Stimulated activated CD8-positive, alpha-beta memory T cell treated with anti-CD3 and anti-CD28 coated beads, Interleukin-15, amount 100 ng/mL, for 1 hour (primary cell): Measurements from ENCODE around the gene RPS6KA5.

Experiments
- DNase-seq: peaks from one replicate; pipeline ENCODE4 v3.0.0-alpha.2; 2020; ENCODE audit warnings: low read depth

RPS6KA5 gene

DNA sequence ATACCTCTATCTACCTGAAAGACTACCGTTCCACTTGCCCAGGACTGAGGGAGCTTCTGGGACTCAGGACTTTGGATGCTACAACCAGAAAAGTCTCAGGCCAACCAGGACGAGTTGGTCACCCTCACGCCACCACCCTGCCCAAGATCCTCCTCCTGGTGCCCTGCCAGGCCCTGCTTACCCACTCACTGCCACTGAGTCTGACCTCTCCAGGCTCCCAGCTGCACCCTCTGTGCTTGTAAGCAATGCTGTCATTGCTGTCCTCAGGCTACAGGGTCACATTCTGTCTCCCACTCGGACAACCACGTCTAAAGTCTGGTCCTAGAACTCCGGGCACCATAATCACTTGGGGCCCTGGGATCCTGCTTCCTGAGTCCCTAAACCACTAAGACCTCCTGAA lies 253.4 kb downstream of the RPS6KA5 start:
- no peak for DNase-seq

DNA sequence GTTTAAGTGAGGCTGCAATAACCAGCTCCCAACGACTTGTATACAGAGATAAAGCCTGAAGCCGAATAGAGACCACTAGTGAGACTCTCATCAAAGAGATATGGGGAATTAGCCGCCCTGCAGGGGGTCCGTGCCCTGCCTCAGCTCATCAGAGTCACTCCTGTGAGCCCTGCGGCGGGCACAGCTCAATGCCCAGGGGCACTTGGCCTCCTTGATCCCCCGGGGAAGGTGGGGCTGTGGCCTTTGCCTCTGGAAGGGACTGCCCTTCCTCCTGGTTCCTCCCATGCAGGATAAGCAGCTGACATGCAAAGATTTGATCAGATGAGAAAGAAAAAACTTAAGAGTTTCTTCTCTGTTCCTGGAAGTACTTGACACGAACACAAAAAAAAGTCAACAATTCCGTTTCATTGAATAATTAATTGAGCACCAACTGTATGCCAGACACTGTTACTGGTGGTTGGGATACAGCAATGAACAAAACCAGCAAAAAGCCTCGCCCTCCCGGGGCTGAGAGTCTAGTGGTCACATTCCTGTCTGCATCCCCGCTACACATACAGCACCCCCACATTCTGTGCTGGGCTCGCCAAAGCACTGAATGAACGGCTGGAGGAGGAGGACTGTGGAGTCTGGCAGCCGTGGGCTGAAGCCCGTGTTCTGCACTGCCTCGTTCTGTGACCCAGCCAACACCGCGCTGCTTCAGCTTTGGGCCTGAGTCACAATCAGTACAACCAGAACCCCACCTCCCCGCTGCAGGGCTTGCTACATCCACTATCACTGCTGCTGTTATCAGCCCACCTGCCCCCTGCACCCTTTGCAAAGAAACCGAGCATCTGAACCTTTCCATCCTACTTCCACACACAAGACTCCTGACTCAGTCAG lies 254.5 kb downstream of the RPS6KA5 start:
- DNase-seq: no peak

DNA sequence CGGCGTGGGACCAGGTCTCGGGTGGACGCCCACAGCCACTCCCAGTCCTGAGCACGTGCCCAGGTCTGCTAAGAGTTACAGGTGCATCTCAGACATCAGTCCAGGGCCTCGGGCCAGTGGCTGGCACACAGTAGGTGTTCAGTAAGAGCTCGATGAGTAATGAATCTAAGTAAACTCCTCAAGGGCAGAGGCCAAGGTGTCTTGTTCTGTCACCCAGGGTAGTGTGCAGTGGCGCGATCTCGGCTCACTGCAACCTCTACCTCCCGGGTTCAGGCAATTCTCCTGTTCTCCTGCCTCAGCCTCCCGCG lies 255.4 kb downstream of the RPS6KA5 start:
- no peak for DNase-seq

DNA sequence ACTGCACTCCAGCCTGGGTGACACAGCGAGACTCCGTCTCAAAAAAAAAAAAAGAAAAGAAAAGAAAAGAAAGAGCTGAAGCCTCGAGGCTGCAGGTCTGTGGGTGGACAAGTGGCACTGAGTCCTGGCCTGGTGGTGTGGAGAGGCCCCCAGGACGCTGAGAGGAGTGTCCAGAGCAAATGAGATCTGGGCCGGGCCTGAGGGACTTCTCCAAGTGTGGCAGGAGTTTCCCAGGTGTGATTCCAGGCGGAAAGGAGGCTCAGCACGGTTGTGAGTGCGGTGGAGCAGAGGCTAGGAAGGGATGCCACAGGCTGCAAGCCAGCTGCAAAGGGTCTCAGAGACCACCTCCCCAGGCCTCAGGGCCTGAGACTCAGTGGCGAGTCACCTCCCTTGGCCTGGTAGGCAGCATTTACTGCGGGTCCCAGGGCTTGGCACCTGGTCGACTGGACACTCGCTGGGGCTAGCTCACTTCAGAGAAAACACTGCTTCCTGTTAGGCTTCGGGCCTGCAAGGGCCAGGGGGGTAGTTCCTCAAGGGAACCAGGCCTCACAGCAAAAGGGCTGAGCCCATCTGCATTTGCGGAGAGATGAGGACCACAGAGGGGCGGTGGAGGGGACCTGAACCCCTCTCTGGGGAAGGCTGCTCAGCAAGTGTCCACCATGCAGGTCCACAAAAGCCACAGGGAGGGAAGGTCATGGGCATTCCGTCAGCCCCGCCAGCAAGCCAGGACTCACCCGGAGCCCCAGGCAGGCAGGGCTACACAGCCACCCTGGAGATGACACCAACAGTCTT lies 256.0 kb downstream of the RPS6KA5 start:
- no peak for DNase-seq

DNA sequence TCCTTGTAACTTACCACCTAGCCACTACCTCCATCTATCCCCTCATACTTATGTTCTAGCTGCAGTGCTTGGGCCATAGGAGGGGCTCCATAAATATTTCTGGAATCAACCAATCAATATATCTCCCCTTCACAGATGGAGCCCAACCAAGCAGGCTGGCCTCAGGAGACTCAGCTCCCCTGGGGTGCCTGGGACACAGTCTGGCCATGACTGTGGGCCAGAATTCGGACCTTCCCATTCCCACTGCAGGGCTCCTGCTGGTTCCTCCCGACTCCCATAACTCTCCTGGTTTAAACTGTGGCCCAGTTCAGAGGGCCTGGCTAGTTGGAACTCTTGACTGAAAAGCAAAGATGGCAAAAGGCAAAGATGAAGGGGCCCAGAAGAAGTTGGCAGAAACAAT lies 257.2 kb downstream of the RPS6KA5 start:
- no peak for DNase-seq

DNA sequence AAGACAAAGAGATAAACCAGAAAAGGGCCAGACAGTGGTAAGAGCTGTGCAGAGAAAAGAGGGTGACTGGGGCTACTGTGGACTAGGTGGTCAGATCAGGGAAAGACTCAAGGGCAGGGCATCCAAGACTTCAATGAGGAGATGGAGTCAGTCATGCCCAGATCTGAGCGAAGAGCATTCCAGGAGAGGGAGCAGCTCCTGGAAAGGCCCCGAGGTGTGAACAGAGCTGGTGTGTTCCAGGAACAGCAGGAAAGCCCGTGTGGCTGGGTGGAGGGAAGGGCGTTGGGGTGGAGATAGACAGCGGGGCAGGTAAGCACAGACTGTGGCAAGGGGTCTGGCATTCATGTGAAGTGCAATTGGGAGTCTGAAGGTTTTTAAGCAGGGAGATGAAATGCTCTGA lies 261.0 kb downstream of the RPS6KA5 start:
- no peak for DNase-seq

DNA sequence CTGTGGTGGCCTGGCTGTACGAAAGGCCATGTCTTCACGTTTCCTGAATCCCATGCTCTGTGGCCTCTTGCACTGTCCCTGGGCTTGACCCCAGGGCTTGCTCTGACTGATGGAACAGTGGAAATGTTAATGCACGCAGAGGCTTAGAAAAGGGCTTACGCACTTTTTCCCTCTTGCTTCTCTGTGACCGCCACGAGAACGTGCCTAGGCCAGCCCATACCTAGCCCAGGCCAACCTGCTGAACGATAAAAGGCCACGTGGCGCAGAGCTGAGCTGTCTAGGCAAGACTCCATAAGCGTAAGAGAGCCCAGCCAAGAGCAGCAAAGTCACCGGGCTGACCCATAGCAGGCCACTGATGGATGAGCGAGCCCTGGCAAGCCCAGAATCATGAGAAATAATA lies 262.5 kb downstream of the RPS6KA5 start:
- DNase-seq: no peak
